ENCODE measurements around the gene GMFB.
A peak's percentile ranks its signal among the peaks of the same experiment; 100 is the strongest.
"Not testable (repeated sequence)": the region's sequence is repeated elsewhere in the genome, so short reads cannot be mapped to it uniquely, and the experiment has no call there.

Gene GMFB

GRCh38 chr14:54457609-54457996 is 31.2 kb downstream of the GMFB start:
- DNase-seq = no peak

GRCh38 chr14:54456820-54457608 is 31.8 kb downstream of the GMFB start:
- not testable (repeated sequence) for DNase-seq

DNA sequence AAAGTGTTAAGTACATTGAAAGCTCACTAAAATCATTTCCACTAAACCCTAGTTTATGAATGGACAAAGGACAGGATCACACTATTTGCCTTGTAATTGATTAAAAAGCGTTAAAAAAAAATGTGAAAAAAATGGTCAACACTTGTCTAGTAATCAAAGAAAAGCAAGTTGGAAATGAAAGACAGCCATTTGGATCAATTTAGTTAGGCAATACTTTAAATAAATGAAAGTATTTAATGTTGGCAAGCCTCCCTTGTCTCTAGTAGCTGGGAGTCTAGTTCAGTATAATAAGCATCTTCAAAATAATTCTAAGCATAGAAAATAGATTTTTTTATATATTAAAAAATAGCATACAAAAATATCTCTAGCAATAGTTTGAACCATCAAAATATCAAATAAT is 33.4 kb downstream of the GMFB start:
- DNase-seq = no peak

- not testable (repeated sequence) for DNase-seq
These were observed 34.8 kb downstream of the GMFB start for GRCh38 chr14:54453990-54454389.

- DNase-seq = no peak
These were observed 35.5 kb downstream of the GMFB start for GRCh38 chr14:54453252-54453651.

- no peak for DNase-seq
These were observed 36.8 kb downstream of the GMFB start for GRCh38 chr14:54451961-54452360.

GRCh38 chr14:54451121-54451601 is 37.6 kb downstream of the GMFB start:
- DNase-seq = no peak

DNA sequence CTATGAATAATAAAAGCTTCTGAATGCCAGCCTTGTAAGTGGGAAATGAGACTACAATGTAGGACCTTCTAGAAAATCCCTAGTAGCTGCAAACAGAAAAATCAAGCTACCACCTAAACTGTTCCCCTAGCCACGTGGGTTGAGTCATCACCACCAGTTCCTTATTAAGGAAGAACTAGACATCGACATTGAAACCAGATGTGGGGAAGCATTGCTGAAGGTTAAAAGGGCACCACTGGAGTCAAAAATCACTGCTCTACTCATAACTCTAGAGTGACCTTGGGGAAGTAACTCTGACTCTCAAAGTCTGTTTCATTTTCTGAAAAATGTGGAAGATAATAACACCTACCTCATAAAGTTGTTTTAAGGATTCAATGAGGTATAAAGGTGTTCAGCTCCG is 38.2 kb downstream of the GMFB start:
- DNase-seq = no peak

DNA sequence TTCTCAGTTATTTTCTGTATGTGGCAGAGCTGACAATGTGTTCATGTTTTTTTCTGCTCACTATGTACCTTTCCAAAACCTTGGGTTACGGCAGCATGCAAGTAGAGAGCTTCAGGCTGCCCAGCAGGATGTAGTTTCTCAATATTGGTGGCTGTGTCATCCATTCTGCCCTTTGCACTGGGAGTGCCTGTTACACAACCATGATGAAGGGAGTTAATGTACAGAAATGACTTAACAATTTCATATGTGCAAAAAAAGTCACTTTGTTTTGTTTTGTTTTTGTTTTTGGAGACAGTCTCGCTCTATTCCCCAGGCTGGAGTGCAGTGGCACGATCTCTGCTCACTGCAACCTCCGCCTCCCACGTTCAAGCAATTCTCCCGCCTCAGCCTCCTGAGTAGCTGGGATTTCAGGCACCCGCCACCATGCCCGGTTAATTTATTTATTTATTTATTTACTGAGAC is 41.5 kb downstream of the GMFB start:
- no peak for DNase-seq

GRCh38 chr14:54446161-54446693 is 42.6 kb downstream of the GMFB start:
- no peak for DNase-seq

- no peak for DNase-seq
These were observed 44.1 kb downstream of the GMFB start for GRCh38 chr14:54444681-54445080.

DNA sequence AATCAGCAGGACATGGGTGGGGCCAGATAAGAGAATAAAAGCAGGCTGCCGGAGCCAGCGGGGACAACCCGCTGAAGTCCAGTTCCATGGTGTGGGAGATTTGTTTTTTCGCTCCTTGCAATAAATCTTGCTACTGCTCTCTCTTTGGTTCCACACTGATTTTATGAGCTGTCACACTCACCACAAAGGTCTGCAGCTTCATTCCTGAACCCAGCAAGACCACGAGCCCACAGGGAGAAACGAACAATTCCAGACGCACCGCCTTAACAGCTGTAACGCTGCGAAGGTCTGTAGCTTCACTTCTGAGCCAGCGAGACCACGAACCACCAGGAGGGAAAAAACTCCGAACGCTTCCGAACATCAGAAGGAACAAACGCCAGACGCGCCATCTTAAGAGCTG is 44.8 kb downstream of the GMFB start:
- no peak for DNase-seq

DNA sequence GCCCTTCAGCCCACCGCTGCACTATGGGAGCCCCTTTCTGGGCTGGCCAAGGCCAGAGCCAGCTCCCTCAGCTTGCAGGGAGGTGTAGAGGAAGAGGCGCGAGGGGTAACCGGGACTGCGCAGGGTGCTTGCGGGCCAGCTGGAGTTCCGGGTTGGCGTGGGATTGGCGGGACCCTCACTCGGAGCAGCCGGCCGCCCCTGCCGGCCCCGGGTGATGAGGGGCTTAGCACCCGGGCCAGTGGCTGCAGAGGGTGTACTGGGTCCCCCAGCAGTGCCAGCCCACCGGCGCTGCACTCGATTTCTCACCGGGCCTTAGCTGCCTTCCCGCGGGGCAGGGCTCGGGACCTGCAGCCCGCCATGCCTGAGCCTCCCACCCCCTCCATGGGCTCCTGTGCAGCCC is 45.8 kb downstream of the GMFB start:
- not testable (repeated sequence) for DNase-seq

DNA sequence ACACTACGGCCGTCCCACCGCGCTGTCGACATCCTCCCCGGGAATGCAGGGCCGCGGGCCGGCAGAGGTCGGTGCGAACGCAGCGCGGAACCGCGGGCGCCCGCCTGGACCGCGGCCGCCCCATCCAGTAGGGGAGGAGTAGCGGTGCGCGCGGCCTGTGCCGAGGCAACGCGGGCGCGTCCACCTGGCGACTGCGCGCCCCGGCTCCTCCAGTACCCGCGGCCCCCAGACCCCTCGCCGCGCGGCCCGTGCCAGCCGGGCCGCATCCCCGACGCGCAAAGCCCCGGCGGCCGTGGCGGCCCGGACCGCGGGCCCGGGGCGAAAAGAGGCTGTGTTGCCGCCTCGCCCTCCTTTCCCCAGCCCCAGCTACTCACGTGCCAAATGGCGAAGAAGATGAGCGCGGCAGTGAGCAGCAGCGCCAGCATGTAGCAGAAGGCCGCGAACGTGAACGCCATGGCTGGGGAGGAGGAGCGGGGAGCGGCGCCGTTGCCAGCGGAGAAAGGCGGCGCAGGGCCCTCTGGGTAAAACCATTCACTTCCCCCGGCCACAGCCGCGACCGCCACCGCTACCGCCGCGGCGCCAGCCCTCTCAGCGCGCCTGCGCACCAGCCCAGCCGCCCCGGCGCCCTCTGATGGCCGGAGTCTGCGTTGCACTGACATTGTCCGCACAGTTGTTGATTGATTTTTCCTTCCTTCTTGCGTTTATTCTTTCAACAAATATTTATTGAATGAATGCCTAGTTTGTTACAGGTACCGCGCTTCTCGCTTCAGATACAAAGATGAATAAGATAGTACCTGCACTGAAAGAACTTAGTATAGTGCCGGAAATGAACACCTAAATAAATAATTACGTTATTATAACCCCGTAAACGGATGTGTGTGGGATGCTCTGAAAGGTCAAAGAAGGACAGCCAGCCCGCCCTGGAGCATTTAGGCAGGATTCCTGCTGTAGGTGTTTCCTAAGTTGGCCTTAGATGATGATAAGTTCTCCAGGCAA is 47.6 kb downstream of the GMFB start, which contains the start of gene CNIH1:
TSS of gene CNIH1 (minus strand) at position 502 of the 996 bp plus-strand sequence. CDS start at position 455, 47 bp downstream.
- DNase-seq = peak; percentile 94

GRCh38 chr14:54440476-54440872 is 48.3 kb downstream of the GMFB start:
- no peak for DNase-seq

DNA sequence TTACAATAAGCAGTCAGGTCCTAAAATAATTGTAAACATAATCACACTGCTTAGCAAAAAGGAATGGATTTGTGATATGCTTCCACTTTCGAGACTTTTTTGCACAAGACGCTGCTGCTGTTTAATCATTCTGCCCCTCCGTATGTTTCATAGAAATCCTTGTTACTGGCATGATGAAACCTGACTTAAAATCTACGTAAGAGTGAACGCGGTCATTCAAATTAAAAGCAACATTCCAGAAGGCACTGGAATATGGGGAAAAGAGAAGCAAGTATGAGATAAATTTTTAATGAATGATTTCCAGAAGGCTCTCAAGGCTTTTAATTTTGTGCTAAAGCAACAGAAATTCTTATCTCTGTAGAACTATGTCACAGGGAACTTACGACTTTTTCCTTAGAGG is 48.7 kb downstream of the GMFB start:
- DNase-seq = no peak

DNA sequence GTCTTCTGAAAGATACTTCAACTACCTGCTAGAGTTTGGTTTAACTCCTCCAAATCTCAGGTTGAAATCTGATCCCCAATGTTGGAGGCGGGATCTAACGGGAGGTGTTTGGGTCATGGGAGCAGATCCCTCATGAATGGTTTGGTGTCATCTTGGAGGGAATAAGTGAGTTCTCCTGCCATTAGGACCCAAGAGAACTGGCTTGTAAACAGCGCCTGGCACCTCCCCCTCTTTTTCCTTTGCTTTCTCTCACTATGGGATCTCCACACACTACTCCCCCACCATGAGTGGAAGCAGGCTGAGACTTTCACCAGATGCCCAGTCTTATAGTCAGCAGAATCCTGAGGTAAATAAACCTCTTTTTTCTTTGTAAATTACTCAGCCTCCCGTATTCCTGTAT is 50.1 kb downstream of the GMFB start:
- no peak for DNase-seq

GRCh38 chr14:54437954-54438353 is 50.8 kb downstream of the GMFB start:
- not testable (repeated sequence) for DNase-seq

- peak; percentile 86 for DNase-seq
These were observed 53.2 kb downstream of the GMFB start for GRCh38 chr14:54435500-54435981.

- no peak for DNase-seq
These were observed 60.3 kb downstream of the GMFB start for GRCh38 chr14:54428527-54428926.

DNA sequence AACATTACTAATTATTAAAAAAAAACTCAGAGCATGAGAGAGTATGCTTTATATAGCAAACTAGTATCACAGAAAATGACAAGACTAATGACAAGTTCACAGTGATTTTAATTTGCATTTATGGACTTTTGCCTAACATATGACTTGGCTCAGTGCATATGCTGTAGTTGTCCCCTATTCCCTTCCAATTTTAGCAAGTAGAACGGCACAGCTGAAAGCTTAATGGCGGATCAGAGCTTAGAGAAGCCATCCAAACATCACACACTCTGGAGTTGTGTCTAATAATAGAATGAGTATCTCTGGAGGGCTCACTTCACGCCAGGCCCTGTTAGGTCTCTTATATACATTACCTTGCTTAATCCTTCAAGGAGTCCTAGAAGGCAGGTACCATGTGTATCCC is 60.9 kb downstream of the GMFB start:
- DNase-seq = no peak

GRCh38 chr14:54425537-54426274 is 63.1 kb downstream of the GMFB start:
- DNase-seq = no peak
